Esophagus squamous epithelium (tissue), 5 donors: ENCODE results near the gene PCDH9. TPM values are rescaled to one million over a fixed set of nuclear protein-coding genes. Genes with fewer than 3 reads are reported as not detected.

ENCODE experiments used
- DNase-seq: peaks from one replicate; lab custom pipeline; 2025; lab: John Stamatoyannopoulos, UW
- H3K27ac ChIP-seq, 4 donors: fragments of 200-600 bp; sonication (generic); one replicate each; pipeline ENCODE4 v1.5.1; 2016 to 2019; ENCODE audit warnings: mild to moderate bottlenecking in 1 of 4
- H3K27me3 ChIP-seq, 4 donors: fragments of 200-600 bp; sonication (generic); 1 replicate in 3 of 4; 2 replicates in 1 of 4; pipeline versions ENCODE4 v1.5.1 to v1.6.0; 2017 to 2021; ENCODE audit warnings: antibody characterized with exemption in 1 of 4
- H3K36me3 ChIP-seq, 3 donors: fragments of 200-600 bp; sonication (generic); one replicate each; pipeline ENCODE4 v1.5.1; 2016 to 2019
- H3K4me1 ChIP-seq, 3 donors: fragments of 200-600 bp; sonication (generic); one replicate each; pipeline ENCODE4 v1.5.1; 2017 to 2019
- H3K4me3 ChIP-seq, 4 donors: fragments of 200-600 bp; sonication (generic); 1 replicate in 3 of 4; 2 replicates in 1 of 4; pipeline ENCODE4 v1.5.1; 2016 to 2019; ENCODE audit warnings: mild to moderate bottlenecking in 2 of 4, moderate library complexity in 1 of 4
- H3K9me3 ChIP-seq, 3 donors: fragments of 200-600 bp; sonication (generic); one replicate each; pipeline ENCODE4 v1.5.1; 2016 to 2019
- CTCF ChIP-seq, 6 experiments: fragments of 450-650 bp in 4 of 6; fragments of 200-600 bp in 2 of 6; sonication (generic) in 2 of 6; IDR thresholded peaks; one replicate each; pipeline ENCODE4 v1.5.1; 2016 to 2019; ENCODE audit warnings: antibody characterized with exemption in 6 of 6, mild to moderate bottlenecking in 4 of 6, moderate library complexity in 4 of 6
- POLR2A ChIP-seq, 4 donors: fragments of 450-650 bp; IDR thresholded peaks; one replicate each; pipeline ENCODE4 v1.6.1; 2017; ENCODE audit warnings: antibody characterized with exemption in 4 of 4, mild to moderate bottlenecking in 4 of 4, moderate library complexity in 3 of 4
- WGBS, 2 donors: methylation state at CpG; one replicate each; pipeline ENCODE4 v1.1.5; 2018; 5-methylcytosine and 5-hydroxymethylcytosine counted together
- intact Hi-C: fragments of 100-400 bp; cut with DNase I; formaldehyde crosslinking; loops from one replicate; pipeline ENCODE4 v1.15.0; 2022
- total RNA-seq, 4 donors: library from RNA; depleted of rRNA; stranded (reverse); fragments of >200 nt; gene quantifications; one replicate each; pipeline ENCODE4 v1.1.0, GENCODE V29; 2016
- donor health status: DM: yes; HTN: yes; CAD: no.

Gene PCDH9
- total RNA-seq, 4 donors from 2014 or later: 0.04 to 1.9 (median 0.45) TPM

DNA sequence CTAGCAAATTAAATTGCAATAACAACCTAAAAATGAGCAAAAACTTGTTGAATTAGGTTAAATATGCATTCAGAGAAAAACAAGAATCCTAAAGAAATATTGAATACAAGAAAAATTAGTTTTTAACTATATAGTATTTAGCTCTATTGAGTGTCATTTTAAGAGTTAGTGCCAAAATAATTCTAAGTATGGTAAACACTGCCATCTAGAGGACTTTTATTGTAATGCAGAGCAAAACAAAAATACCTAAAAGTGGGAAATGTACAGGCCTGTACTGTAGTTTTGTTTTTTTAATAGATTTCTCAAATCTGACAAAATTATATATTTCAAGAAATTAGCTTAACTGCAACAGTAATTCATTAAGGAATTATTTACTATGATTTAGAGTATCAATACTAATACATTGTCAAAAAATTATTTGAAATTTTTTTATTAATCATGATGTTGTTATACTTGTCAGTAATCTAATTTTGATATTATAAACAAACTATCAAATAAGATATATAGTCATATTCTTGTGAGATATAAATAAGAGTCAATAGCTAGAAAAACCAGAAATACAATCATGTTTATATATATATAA, 8.2 kb upstream of the PCDH9 start:
- TF ChIP-seq POLR2A (IDR thresholded peaks at IDR 0.05) (no peak), CTCF (IDR thresholded peaks at IDR 0.05) (peak; percentile 49 to 78 (median 68))
- Histone ChIP-seq H3K36me3 (no peaks in the 10 kb centered on the region), H3K4me3 (no peak overlapping the region), H3K27ac (no peak overlapping the region), H3K4me1 (no peaks in the 10 kb centered on the region), H3K9me3 (no peaks in the 10 kb centered on the region), H3K27me3 (no peaks in the 10 kb centered on the region)
- DNase-seq: no peak
- intact Hi-C loops: no loop called here

- Histone ChIP-seq H3K36me3 (no peaks in the 10 kb centered on the region), H3K4me3 (no peak overlapping the region), H3K4me1 (peaks cover 0 to 16% (median 0%) of the 10 kb centered on the region in 3 donors), H3K27ac (no peak overlapping the region), H3K9me3 (no peaks in the 10 kb centered on the region), H3K27me3 (peaks cover 0 to 24% (median 0%) of the 10 kb centered on the region in 4 donors)
- TF ChIP-seq CTCF (IDR thresholded peaks at IDR 0.05) (no peak), POLR2A (IDR thresholded peaks at IDR 0.05) (no peak)
- 58 to 67% methylated on average over 2 of the region's 2 CpGs for WGBS, 2 donors
- DNase-seq: no peak
- intact Hi-C loops: no loop called here
Measured at GRCh38 chr13:67235265-67235664, 5.1 kb upstream of the PCDH9 start.

DNA sequence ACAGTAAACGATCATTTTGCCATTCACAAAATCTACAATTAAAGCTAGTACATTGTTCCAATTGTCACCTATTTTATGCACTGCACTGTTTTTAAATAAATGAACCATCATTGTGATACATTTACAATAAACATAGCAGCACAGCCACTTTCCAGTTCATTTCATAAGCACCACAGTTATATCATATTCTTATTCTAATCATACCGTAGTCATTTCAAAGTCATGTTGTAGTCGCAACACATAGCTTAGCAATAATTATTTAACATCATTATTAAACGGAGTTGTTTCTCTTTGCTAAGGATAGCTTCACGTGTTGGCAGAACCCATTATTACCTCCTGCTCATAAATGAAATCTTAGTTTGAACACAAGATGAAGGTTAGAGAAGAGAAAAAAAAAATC, 2.2 kb upstream of the PCDH9 start:
- H3K27ac ChIP-seq: no peak overlapping the region
- H3K27me3 ChIP-seq: peaks cover 0 to 52% (median 0%) of the 10 kb centered on the region in 4 donors
- H3K36me3 ChIP-seq: no peaks in the 10 kb centered on the region
- no peak for TF ChIP-seq CTCF (IDR thresholded peaks at IDR 0.05)
- no peak for TF ChIP-seq POLR2A (IDR thresholded peaks at IDR 0.05)
- H3K4me1 ChIP-seq: peaks cover 0 to 32% (median 0%) of the 10 kb centered on the region in 3 donors
- H3K9me3 ChIP-seq: no peaks in the 10 kb centered on the region
- no peak for DNase-seq
- no peak overlapping the region for H3K4me3 ChIP-seq
- intact Hi-C loops: no loop called here
- WGBS, 2 donors: 79 to 81% methylated on average over 5 of the region's 5 CpGs

GRCh38 chr13:67231289-67232000, 1.3 kb upstream of the PCDH9 start:
- intact Hi-C loops: no loop called here
- no peak for TF ChIP-seq CTCF (IDR thresholded peaks at IDR 0.05)
- no peaks in the 10 kb centered on the region for H3K9me3 ChIP-seq
- peaks cover 0 to 59% (median 0%) of the 10 kb centered on the region in 4 donors for H3K27me3 ChIP-seq
- WGBS, 2 donors: 3% methylated on average over 11 of the region's 11 CpGs
- H3K4me1 ChIP-seq: peaks cover 0 to 32% (median 0%) of the 10 kb centered on the region in 3 donors
- H3K27ac ChIP-seq: peak overlapping the region; percentile 58 to 87 (median 84)
- no peak for DNase-seq
- H3K4me3 ChIP-seq: peak overlapping the region; percentile 48 to 76 (median 72)
- no peaks in the 10 kb centered on the region for H3K36me3 ChIP-seq
